HuH-7 (cell line): Measurements from ENCODE around the gene SARNP.
"Not testable (repeated sequence)": the region's sequence is repeated elsewhere in the genome, so short reads cannot be mapped to it uniquely, and the experiment has no call there.

ENCODE experiments used
- DNase-seq: peaks from one replicate; pipeline ENCODE4 v3.0.0; 2011; ENCODE audit warnings: low spot score

Gene SARNP

DNA sequence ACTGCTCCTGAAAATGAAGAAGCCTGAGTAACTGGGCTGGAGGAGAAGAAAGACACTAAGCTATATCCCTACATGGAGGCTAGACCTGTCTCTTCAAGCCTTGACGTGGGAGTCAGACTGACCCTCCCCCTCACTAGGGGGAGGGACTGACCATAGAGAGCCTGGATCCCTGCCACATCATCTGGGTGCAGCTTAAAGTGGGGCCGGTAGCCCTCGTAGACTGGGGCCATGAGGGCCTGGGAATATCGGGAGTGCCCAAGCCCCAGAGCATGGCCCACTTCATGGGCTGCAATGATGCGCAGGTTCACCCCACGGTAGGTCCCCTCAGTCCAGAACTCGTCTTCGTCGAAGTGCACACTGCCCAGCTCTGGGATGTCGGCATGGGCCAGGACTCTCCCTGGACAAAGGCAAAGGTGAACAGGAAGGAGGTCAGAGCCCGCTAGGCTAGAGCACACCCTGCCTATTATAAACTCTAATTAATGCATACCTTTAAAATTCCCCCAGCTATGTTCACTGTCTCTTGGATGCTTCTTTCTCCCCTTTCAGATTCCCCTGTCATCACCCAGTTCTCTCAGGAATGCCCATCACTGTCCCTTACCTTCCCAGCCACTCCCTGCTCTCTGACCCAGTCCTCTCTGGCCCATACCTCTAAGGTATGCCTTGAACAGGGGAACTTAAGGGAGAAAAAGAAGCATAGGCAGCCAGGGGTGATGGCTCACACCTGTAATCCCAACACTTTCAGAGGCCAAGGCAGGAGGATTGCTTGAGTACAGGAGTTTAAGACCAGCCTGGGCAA, 22.0 kb upstream of the SARNP start:
- no peak for DNase-seq

DNA sequence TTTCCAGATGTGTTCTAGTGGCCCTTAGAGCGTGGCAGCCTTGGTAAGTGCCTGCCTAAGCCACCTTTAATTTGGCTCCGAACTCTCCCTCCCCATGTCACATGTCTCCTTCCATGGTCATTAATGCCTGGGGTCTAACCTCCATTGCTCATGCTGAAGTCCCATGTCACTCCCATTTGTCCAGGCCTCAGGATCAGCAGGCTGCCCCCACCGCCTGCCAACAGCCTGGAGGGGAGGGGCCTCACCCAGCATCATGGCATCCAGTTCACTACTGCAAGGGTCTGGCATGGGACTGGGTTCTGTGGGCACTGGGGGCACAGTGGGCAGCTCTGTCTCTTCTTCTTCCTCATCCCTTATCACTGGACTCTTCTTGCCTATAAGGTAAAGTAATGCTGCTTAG, 20.8 kb upstream of the SARNP start:
- DNase-seq, result no peak

DNA sequence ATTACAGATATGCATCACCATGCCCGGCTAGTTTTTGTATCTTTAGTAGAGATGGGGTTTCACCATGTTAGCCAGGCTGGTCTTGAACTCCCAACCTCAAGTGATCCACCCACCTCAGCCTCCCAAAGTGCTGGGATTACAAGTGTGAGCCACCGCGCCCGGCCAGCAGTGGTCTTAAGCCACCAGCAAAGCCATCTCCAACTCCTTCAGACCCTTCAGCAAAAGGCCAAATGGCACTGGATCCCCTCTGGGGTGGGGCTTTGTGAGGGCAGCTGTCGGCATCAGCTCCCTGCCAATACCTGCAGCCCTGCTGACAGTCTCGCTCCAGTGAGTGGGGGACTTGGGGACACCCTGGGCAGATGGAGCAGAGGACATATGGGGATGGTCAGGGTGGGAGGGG, 16.9 kb upstream of the SARNP start:
- not testable (repeated sequence) for DNase-seq

DNA sequence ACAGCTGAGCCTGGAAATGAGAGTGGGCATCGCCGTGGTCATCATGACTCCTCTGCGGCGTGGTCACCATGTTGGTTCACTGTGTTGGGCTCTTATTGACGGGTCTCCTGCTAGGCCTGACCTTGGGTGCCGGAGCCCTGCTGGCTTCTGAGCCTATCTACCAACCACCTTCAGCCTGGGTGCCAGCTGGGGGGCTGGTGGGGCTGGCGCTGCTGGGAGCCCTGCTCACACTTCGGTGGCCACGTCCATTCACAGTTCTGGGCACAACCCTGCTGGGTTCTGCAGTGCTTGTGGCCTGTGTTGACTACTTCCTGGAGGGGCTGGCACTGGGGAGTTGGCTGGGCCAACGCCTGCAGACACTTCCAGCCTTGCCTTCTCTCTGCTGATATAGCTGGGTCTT, 15.5 kb upstream of the SARNP start:
- no peak for DNase-seq

DNA sequence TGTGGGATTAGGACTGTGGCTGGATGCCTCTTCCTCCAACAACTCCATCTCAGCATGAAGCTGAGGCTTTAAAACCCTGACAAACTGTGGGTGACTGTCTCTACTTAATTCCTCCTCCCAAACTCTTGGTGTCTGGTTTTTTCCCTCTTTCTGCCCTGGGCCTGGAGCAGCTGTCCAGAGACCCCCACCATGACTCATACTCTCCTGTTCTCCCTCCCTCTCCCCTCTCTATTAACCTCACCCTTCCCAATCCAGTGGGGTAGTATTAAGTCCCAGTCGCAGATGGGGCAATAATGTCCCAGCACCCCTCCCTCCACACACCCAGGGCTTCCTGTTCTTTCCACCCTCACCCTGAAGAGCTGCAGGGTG, 13.9 kb upstream of the SARNP start:
- DNase-seq, result no peak

DNA sequence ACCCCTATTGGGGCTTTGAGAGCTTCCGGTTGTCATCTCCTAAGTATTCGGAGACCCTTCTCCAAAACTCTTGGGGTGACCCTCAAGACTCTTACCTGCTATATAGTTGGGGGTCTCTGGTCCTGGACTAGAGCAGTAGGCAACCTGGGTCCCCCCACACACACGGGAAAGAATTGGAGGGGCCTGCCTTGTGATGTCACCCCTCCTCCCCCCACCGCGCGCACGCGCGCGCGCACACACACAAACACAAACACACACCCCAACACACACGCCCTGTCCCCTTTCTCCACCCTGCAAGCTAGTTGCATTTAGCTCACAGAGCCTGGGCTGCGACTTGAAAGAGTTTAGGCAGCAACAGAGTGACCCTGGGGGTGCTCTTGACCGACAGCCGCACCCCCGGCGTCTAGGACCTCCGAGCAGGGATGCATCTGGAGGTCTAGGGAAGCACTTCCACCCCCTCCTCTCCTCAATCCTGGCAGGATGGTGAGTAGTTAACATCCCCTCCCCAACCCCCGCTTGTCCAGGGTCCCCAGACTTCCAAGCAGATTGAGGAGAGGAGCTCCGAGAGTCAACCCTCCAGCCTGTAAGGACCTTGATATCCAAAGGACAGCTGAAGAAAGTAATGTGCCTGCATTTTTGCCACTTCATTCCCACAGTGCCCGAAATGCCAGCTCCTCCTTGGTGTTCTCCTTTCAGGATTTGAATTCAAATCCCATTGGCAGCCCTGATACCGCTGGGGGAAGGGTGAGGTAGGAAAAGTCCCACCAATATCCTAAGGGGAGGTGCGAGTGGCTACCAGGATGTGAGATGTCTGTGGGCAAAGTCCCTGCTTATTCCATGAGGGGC, 13.3 kb upstream of the SARNP start:
- DNase-seq, result no peak

DNA sequence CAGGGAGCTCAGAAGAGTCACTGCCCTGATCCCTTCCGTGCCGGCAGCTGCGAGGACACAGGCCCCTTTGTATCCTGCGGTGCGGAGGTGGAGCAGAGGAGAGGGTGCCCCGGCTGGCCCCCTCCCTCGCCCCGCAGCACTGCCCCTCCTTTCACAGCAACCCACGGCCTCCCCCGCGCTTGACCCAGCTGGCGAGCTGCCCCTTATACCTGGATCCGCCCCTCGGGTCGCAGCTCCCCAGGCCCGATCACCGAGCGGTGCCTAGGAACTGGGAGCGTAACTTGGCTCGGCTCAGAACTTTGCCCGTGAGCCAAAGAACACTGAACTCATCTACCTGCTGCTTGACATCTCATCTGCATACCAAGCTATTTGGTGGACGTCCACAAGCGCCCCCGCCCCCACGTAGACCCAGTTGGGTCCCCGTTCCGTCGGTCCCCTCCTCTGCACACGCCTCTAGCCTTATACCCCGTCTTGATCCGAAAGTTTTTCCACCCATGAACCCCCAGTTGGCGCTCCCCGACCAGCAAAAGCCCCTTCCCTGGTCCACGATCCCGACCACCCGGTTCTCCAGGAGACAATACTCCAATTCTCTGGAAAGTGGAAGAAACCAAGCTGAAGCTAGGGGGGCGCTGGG, 12.6 kb upstream of the SARNP start:
- peak; percentile 40 for DNase-seq

DNA sequence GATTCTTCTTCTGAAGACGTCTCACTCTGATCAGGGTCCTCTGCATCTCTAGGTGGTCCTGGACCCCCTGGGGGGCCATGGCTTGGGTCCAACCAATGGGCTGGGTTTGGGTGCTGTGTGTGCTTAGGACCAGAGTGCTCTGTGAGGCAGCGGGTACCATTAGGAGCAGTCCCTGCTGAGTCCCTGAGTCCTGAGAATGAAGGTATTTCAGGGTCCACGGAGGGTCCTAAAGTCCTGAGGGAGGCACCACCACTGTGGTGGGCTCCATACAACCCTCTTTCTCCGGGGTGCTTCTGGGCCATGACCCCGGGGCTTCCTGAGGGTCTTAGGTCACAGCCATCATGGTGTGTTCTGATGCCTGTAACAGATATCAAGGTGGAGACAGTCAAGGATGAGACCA, 10.8 kb upstream of the SARNP start:
- DNase-seq, result no peak

DNA sequence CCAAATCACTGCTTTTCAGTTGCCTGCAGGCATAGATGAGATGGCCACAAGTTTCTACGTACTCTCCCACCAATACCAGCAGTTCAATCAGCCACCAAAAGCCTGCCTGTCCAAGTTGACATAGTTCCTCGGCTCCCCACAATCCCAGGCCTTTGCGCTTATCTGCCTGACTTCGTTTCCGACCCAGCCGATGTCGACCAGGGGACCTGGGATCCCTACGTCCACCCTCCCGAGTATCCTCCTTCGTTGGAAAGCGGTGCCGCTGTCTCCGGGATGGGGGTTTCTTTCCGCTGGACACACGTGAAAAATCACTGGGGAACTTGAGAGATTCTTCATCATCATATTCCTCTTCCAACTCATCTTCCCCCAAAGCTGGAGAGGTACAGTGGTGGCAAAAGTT, 10.3 kb upstream of the SARNP start:
- DNase-seq, result no peak

DNA sequence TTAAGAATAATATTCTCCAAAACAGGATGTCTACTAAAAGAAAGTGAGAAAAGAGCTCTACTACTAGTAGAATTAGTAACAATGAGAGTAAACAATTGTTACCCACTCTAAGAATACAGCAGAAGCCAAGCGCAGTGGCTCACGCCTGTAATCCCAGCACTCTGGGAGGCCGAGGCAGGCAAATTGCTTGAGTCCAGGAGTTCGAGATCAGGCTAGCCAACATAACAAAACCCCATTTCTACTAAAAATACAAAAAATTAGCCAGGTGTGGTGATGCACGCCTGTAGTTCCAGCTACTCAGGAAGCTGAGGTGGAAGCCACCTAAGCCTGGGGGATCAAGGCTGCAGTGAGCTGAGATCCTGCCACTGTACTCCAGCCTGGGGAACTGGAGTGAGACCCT, 7.2 kb upstream of the SARNP start:
- DNase-seq, result no peak

DNA sequence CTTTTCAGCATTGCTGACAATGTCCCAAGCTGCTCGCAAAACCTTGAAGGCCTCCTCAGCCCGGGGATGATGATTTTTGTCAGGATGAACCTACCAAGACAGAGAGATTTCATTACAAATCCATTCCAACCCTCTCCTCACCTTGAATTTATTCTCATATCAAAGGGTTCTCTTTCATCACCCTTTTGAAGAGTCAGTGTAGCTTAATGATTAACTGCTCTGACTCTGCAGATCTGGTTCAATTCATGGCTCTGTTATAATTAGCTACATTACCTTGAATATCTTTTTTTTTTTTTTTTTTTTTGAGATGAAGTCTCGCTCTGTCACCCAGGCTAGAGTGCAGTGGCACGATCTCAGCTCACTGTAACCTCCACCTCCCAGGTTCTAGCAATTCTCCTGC, 5.9 kb upstream of the SARNP start:
- no peak for DNase-seq

DNA sequence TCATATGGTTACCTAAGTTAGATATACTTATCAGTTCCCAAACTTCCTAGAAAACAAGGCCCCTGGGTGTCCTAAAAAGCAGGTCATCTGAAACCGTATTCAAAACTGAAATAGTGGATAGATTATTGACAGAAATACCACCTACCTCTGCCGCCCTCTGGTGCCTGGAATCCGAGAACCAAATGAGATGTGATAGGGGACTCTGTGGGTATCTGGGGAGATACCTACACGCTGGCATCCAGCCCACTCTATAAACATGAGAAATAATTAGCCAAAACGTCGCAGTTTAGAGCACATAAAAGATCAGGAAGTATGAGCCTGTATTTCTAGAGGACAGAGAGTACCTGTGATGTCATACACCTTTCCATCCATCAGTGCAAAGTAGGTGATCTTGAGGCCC, 4.7 kb upstream of the SARNP start:
- DNase-seq, result no peak

DNA sequence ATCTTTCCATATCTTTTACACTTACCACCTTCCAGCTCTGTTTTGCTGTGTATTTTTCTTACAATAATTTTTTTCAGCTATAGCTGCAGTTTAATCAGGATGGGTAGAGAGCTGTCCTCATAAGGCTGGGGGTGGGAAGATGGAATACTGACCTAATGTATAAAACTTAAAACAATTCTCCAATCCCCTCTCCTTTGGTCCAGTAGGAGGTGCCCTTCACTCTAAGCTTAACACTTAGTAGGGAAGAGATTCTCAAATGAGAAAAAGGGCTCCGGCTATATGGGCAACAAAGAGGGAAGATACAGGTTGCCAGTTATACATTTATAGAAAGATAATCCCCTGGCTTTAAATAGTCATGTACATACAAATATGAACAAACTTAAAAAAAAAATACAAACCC, 3.2 kb upstream of the SARNP start:
- no peak for DNase-seq

DNA sequence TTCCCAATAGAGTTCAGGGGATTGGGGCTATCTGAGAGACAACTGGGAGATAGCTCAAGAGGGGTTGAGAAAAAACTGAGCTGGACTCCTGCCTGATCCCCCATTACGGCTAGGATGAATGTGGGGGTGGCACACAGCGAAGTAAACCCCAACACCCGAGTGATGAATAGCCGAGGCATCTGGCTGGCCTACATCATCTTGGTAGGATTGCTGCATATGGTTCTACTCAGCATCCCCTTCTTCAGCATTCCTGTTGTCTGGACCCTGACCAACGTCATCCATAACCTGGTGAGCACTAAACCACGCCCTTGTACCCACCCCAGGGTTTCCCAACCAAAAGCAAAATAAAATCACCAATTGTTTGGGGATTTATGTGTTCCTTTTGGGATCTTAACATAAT, 1.4 kb upstream of the SARNP start:
- no peak for DNase-seq

DNA sequence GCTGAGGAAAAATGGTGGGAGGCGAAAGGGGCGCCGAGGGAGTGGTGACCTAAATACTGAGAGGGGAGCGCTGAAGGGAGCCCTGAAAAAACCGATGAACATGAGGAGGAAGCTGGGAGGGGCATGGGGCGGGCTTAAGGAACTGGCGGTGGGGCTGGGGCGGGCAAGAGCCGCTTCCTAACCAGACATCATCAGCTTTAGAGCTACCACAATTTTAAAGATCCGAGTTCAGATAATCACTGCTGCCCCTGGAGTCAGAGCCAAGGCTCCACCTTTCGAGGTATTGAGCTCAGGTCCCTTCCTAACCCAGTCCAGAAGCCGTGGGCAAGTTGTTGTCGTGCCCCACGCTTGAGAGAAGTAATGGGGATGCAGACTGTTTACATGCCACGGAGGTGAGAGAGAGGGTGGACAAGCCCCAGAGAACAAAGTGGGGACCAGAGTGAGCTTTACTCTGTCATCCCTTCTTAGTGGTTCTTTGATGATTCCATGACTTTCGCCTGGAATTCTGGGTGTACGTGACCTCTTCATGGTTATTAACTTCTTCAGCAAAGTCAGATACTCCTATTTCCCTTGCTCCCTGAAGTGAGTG, 710 bp upstream of the SARNP start:
- DNase-seq, result no peak

DNA sequence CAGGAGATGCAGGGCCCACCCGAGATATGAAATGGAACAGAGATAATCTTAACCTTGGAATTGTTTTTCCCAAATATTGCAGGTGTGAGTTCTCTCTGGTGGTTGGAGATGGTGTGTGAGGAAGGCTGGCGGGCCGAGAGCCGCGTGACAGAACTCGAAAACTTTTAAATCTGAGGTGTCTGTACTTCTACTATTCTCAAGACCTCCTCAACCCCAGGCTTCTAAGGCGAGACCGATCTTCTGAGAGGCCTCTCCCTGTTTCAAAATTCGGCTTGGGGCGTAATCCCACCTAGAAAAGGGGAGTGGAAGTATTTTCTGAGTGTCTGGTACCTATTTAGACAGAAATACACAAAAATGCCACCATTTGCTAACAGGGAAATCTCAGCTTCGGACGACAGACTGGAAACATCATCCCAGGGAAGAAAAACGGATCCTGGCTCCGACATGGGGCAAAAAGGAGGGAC, 611 bp downstream of the SARNP start:
- no peak for DNase-seq

DNA sequence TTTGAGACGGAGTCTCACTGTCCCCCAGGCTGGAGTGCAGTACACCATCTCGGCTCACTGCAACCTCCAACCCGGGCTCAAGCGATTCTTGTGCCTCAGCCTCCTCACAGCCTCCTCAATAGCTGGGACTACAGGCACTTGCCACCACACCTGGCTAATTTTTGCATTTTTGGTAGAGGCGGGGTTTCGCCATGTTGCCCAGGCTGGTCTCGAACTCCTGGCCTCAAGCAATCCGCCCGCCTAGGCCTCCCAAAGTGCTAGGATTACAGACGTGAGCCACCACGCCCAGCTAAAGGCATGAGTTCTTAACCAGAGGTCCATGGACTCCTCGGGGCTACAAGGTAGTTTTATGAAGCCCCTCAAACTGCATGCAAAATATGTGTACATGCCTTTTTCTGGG, 2.1 kb downstream of the SARNP start:
- no peak for DNase-seq

DNA sequence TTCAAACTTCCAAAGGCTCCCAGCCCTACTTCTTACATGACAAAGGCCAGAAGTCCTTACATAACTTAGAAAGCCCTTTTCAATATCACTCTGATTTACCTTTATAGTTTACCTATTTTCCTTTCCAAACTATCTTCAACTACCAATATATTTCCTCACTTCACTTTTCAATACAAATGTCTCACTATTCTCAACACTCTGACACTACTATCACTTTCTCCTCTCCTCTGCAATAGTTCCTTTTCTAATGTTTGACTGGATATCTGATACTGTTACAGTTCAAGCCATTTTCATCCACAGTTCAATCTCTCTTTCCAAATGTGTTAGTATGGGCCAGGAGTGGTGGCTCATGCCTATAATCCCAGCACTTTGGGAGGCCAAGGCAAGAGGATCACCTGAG, 3.3 kb downstream of the SARNP start:
- no peak for DNase-seq

DNA sequence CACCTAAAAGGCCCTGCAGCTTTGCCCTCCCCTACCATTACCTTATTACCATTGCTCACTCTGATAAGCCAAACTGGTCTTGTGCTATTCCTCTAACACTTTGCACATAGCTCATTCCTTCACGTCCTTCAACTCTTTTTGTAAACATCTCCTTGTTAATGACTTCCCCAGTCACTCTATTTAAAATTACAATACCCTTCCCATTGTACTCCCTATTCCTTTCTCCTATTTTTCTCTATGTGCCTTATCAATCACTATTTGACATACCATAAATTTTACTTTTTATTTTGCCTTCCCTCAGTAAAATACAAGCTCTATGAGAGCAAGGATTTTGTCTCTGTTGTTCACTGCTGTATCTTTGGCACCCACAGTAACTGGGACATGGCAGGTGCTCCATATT, 5.4 kb downstream of the SARNP start:
- DNase-seq, result no peak

DNA sequence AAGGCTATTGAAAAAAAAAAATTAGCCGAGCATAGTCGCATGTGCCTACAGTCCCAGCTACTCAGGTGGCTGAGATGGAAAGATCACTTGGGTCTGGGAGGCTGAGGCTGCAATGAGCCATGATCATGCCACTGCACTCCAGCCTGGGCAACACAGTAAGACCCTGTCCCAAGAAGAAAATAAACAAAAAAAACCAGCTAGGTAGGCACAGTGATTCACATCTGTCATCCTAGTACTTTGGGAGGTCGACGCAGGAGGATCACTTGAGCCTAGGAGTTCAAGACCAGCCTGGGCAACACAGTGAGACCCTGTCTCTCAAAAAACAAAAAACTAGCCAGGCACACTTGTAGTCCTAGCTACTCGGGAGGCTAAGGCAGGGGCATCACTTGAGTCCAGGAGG, 8.2 kb downstream of the SARNP start:
- DNase-seq, result no peak

DNA sequence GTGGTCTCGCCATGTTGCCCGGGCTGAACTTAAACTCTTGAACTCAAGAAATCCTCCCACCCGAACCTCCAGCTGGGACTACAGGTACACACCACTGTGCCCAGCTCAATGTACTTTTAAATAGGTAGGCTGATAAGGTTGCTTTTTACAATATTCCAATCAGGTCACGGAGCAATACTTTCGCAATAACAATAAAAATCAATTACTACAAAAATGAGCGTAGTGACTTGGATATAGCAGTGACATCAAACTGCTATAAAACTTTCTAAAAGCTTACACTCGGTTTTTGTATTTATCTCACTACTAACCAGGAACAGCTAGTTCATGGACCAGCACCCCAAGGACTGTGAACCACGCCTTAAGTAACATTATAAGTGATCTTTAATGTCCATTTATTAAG, 10.5 kb downstream of the SARNP start:
- no peak for DNase-seq

DNA sequence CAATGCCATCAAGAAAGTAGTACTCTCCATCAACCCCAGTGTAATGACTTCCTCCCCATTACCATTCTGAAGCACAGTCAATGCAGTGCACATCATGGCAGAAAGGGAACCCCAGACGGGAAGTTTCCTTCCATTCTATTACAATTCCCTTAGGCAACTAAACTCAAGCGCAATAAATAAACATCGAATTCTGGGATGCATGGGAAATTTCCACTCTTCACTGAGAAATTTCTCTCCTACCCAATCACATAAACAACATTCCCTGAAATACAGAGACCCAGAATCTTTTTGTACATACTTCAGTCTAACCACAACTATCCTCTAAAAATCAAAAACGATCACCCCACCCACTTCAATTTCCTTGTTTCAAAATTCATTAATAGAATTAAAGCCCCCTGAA, 20.0 kb downstream of the SARNP start:
- DNase-seq, result no peak

DNA sequence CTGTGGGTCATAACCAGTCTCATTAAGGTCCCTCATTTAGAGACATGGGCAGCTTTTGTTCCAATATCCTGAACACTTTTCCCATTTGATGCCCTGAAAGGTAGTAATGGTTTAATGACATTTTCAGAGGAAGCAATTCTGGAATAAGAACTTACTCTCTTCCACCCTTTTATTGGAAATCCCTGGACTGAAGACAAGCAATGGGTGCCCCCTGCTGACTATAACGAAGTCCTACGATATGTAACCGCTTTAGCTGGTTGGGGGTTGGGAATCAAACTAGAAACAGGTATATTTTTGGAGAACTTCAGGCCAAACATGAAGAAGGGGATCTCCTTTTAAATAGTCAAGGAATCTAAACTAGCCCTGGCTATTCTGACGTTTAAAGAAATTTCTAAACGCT, 20.5 kb downstream of the SARNP start:
- peak; percentile 71 for DNase-seq
